C1 segment of cervical spinal cord (tissue), 14 donors: ENCODE results near the gene TAF4.
"Not testable (repeated sequence)": the region's sequence is repeated elsewhere in the genome, so short reads cannot be mapped to it uniquely, and the experiment has no call there.

Experiments used
- DNase-seq, 14 donors: peaks; one replicate each; lab custom pipeline; 2025; lab: John Stamatoyannopoulos, UW

The TAF4 gene

GRCh38 chr20:62058941-62059340, 6.7 kb downstream of the TAF4 start:
- DNase-seq: no peak

GRCh38 chr20:62056975-62057374, 8.7 kb downstream of the TAF4 start:
- DNase-seq: no peak

- DNase-seq: no peak
These were observed 9.3 kb downstream of the TAF4 start for GRCh38 chr20:62056377-62056776.

DNA sequence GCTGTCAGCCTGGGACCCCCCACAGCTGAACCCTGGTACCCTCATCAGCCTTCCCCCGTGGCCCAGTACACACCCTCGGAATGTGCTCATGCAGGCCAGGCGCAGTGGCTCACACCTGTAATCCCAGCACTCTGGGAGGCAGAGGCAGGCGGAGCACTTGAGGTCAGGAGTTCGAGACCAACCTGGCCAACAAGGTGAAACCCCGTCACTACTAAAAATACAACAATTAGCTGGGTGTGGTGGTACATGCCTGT, 9.9 kb downstream of the TAF4 start:
- DNase-seq: not testable (repeated sequence)

- no peak for DNase-seq
These were observed 10.4 kb downstream of the TAF4 start for GRCh38 chr20:62055106-62055861.

DNA sequence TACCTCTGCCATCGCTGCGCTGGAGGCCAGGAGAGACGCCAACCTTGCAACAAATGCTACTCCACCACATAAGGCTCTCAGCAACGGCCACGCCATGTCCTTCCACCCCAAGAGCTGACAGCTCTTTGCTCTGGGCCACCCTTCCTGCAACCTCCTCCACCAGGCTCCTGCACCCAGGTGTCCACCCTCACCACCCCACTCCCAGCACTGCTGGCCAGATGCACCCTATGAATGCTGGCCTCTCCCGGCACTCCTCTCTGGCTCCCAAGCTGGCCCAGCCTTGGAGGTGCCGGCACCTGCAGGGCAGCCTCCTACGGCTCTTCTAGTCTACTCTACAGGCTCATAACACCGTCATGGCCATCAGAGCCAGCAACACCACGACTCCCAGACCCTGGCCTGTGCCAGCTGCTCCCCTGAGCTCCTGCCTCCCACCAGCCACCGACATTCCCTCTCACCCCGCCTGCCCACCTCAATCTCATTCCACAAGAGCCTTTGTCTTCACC, 11.2 kb downstream of the TAF4 start:
- DNase-seq: no peak

DNA sequence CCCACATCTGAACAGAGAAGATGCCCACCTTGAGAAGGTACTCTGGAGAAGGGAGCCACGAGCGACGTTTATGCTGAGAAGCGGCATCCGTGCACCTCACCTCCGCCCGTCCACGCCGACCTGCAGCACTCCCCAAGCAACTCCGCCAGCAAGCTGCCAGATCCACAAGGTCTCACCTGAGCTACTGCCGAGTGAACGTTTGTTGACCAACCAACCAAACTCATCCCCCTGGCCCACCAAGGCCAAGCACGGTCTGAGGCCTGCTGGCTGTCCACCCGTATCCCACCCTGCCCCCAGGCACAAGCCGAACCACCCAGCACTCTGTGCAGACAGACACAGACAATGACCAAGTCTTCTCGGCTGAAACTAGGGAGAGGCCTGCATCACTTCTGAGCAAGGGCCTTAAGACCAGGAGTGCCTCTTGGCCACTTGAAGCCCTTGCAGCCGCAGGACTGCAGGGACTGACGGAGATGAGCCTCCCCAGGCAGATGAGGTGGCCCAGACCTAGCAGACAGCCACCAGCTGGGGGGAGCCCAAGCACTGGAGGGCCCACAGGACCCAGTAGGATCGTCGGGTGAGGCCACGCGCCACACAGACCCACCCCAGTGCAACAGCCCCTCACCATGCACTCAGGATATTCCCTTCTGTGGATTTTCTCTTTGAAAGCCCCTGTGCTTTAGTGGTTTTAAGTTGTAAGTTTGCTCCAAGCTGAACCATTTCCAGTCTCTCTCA, 12.1 kb downstream of the TAF4 start:
- no peak for DNase-seq

DNA sequence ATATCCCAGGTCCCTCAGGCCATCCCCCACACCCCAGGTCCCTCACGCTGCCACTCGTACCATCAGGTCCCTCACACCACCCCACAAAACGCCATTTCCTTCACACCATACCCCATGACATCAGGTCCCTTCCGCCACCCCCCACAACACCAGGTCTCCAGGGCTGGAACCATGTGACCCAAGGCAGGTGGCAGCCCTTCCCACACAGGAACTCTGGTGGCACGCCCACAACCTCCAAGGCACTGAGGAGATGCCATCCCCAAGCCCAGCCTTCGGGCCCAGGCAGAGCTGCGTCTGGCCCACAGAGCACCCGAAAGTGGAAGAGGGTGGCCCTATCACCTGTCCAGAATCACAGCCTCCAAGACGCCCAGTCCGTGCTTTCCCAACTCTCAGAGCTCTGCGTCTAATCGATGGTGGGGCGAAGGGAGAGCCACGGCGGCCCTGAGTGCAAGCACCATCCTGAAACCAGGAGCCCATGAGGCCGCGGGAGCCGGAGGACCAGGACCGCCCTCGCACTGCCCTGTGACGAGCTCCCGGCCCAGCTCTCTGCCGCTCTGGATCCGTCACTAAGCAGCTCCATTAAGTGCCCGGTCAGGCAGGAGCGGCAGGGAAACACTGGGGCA, 12.7 kb downstream of the TAF4 start:
- no peak for DNase-seq

DNA sequence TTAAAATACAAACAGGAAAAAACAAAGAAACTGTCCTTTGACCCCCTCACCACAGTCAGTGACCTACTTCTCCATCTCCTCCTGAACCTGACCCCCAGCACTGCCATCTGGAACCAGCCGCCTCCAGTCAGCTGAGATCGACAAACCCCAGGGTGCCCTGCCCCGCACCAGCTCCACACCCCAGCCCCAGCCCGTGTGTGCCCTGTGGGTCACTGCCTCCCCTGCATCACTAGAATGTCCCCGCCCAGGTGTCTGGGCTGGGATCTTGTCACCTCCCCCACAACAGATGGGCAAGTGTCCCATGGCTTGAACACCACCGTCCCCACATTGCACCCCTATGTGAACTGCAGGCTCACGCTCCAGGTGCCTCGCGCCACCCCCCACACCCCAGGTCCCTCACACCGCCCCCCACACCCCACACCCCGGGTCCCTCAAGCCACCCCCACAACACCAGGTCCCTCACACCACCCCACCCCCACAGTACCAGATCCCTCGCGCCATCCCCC, 13.3 kb downstream of the TAF4 start:
- no peak for DNase-seq

GRCh38 chr20:62051546-62052255, 14.0 kb downstream of the TAF4 start:
- DNase-seq: no peak

DNA sequence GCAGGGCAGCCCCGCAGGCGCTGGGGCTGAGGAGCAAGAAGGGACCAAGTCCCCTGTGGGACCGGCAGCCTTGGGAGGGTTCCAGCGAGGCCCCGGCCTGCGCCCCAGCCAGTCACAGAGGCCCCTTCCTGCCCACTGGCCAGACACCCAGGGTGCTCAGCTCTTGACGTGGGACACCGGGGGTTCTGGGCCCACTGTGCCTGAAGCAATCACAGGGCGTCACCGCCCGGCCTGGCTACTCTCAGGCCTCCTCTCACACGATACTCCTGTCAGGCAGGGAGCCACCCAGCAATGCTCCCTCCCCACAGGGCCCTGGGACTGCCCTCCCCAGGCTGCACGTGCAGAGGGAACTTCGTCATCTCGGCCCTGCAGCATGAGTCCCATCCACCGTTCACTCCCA, 14.5 kb downstream of the TAF4 start:
- no peak for DNase-seq

GRCh38 chr20:62050166-62051120, 15.2 kb downstream of the TAF4 start:
- DNase-seq: no peak

GRCh38 chr20:62049342-62050165, 16.1 kb downstream of the TAF4 start:
- no peak for DNase-seq

DNA sequence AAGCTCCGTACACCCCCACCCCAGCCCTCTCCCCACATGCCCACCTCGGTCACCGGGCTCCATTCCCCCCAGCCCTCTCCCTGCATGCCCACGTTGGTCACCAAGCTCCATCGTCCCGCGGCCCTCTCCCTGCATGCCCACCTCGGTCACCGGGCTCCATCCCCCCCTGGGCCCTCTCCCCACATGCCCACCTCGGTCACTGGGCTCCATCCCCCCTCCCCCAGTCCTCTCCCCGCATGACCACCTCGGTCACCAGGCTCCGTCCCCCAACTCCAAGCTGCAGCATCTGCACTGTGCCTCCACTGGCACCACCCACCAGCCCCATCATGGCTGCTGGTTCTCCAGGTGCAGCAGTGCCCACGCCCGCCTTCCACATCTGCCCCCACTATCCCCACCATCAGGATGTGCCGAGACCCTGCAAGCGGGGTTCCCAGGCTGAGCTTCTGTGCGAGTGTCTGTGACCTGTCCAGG, 16.8 kb downstream of the TAF4 start:
- no peak for DNase-seq

DNA sequence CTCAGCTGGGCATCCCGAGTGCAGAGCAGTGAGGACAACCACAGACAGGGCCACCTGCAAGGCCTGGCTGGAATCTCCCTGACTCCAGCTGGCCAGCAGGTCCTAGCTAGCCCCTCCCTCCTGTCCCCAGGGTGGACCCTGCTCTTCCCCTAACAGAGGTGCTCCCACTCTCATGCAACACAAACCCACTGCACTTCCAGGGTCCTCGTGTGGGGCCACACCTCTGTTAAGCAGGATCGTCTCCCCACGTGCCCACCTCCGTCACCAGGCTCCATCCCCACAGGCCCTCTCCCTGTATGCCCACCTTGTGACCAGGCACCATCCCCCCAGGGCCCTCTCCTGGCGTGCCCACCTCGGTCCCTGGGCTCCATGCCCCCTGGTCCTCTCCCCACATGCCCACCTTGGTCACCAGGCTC, 17.3 kb downstream of the TAF4 start:
- DNase-seq: no peak

- DNase-seq: no peak
These were observed 17.9 kb downstream of the TAF4 start for GRCh38 chr20:62047666-62048345.

DNA sequence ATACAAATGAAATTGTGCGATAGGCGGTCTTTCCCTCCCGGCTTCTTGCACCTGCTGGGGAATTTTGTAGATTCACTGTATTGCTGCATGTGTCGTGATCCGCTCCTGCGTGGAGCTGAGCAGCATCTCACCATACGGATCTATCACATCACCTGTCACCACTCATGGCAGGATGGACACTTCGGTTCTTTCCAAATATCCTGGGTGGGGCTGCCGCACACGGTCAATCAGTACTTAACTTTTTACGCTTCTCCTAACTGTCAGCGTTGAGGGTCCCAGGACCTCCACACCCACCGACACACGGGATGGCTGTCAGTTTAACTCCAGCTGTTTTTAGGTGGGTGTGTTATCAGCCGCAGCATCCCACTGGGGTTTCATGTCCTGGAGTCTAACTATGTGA, 19.2 kb downstream of the TAF4 start:
- no peak for DNase-seq

- DNase-seq: peak in 1 of 14 donors; percentile 35
These were observed 20.0 kb downstream of the TAF4 start for GRCh38 chr20:62045529-62046285.
